Measurements from ENCODE around the gene LAD1. TPM values are rescaled to one million over a fixed set of nuclear protein-coding genes. Genes with fewer than 3 reads are reported as not detected.

The LAD1 gene
- polyA plus RNA-seq, 3 donors = not detected

DNA sequence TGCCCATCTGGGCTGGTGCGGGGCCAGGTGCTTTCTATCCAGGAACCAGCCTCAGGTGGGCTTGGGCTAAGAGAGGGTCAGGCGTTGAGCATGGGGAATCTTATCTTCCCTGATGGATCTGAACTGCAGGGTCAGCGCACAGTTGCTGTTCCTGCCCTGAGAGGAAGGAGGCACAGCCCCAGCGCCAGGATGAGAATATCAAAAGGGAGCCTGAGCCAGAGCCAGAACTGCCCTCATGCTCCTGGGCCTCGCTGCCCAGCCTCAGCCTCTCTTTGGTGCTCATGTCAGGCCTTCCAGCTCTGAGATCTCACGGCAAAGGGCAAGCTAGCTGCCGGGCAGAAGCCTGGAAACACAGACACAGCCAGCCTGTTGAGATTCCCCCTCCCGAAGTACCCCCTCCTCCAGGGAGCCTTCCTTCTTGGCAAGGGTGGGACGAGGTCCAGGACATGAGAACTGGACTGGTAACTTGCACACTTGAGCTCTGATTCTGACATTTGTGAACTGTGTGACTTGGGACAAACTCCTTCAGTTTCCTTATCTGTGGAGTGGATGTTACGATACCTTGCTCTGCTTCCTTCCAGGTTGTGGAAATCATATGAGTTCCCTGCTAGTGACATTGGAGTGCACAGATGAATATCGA, 1.2 kb upstream of the LAD1 start:
- Mint-ChIP-seq H3K9me3 (peaks cover 0 to 10% (median 0%) of the 10 kb centered on the region in 7 donors), H3K27ac (no peak overlapping the region), H3K4me1 (no peaks in the 10 kb centered on the region), H3K4me3 (peak overlapping the region in 1 of 2 donors; percentile 64), H3K36me3 (no peaks in the 10 kb centered on the region), H3K27me3 (ENCODE audit: low read depth in 3 of 3) (peaks cover 9 to 47% (median 20%) of the 10 kb centered on the region in 3 donors)
- H3K9ac ChIP-seq (ENCODE audit: insufficient read depth, low read length, poor library complexity, severe bottlenecking) = no peak overlapping the region
- H4K20me1 ChIP-seq (ENCODE audit: insufficient read depth, low read length) = no peaks in the 10 kb centered on the region
- DNase-seq = no peak
- H3K79me2 ChIP-seq (ENCODE audit: insufficient read depth, low read length) = no peaks in the 10 kb centered on the region
- 91% methylated on average over 7 of the region's 11 CpGs for WGBS (ENCODE audit: insufficient coverage)
- H2AFZ ChIP-seq (ENCODE audit: insufficient read depth, low read depth, low read length, poor library complexity, severe bottlenecking) = no peak overlapping the region
- no peak overlapping the region for H3K4me2 ChIP-seq (replicated peaks; ENCODE audit: extremely low read depth, low read length, poor library complexity, severe bottlenecking)
- peaks cover 0 to 9% of the 10 kb centered on the region in 2 donors for H3K9me3 ChIP-seq (replicated peaks in 1 of 2; ENCODE audit: control insufficient read depth in 1 of 2, insufficient read depth in 1 of 2, low read length in 2 of 2)
- H3K4me3 ChIP-seq (replicated peaks in 1 of 3; ENCODE audit: low read depth in 2 of 3, low read length in 3 of 3) = no peak overlapping the region
- H3K4me1 ChIP-seq (ENCODE audit: control insufficient read depth in 1 of 2, insufficient read depth in 2 of 2, low read length in 2 of 2) = no peaks in the 10 kb centered on the region
- H3K36me3 ChIP-seq (replicated peaks in 1 of 2; ENCODE audit: control insufficient read depth in 1 of 2, insufficient read depth in 2 of 2, low read length in 2 of 2) = no peaks in the 10 kb centered on the region
- no peak overlapping the region for H3K27ac ChIP-seq (ENCODE audit: low read depth in 1 of 2, low read length in 2 of 2)
- TF ChIP-seq CTCF (IDR thresholded peaks at IDR 0.05) = no peak
- H3K27me3 ChIP-seq (ENCODE audit: control insufficient read depth in 2 of 2, insufficient read depth in 2 of 2, low read length in 2 of 2) = peaks cover 26 to 51% of the 10 kb centered on the region in 2 donors
- intact Hi-C loops (cut with micrococcal nuclease) = no loop called here

GRCh38 chr1:201399352-201400126, 415 bp upstream of the LAD1 start:
- H3K27me3 ChIP-seq (ENCODE audit: control insufficient read depth in 2 of 2, insufficient read depth in 2 of 2, low read length in 2 of 2) = peaks cover 26 to 51% of the 10 kb centered on the region in 2 donors
- H3K4me3 ChIP-seq (replicated peaks in 1 of 3; ENCODE audit: low read depth in 2 of 3, low read length in 3 of 3) = no peak overlapping the region
- TF ChIP-seq CTCF (IDR thresholded peaks at IDR 0.05) = no peak
- Mint-ChIP-seq H3K36me3 (no peaks in the 10 kb centered on the region), H3K9me3 (peaks cover 0 to 10% (median 0%) of the 10 kb centered on the region in 7 donors), H3K4me1 (no peaks in the 10 kb centered on the region), H3K4me3 (peak overlapping the region in 1 of 2 donors; percentile 64), H3K27me3 (ENCODE audit: low read depth in 3 of 3) (peaks cover 11 to 41% (median 20%) of the 10 kb centered on the region in 3 donors), H3K27ac (peak overlapping the region in 1 of 7 donors; percentile 36)
- H4K20me1 ChIP-seq (ENCODE audit: insufficient read depth, low read length) = no peaks in the 10 kb centered on the region
- H3K27ac ChIP-seq (ENCODE audit: low read depth in 1 of 2, low read length in 2 of 2) = no peak overlapping the region
- H3K9ac ChIP-seq (ENCODE audit: insufficient read depth, low read length, poor library complexity, severe bottlenecking) = no peak overlapping the region
- H3K4me1 ChIP-seq (ENCODE audit: control insufficient read depth in 1 of 2, insufficient read depth in 2 of 2, low read length in 2 of 2) = no peaks in the 10 kb centered on the region
- no peaks in the 10 kb centered on the region for H3K36me3 ChIP-seq (replicated peaks in 1 of 2; ENCODE audit: control insufficient read depth in 1 of 2, insufficient read depth in 2 of 2, low read length in 2 of 2)
- peak overlapping the region; percentile 35 for H2AFZ ChIP-seq (ENCODE audit: insufficient read depth, low read depth, low read length, poor library complexity, severe bottlenecking)
- intact Hi-C loops (cut with micrococcal nuclease) = no loop called here
- no peak for DNase-seq
- 6% methylated on average over 61 of the region's 62 CpGs for WGBS (ENCODE audit: insufficient coverage)
- H3K4me2 ChIP-seq (replicated peaks; ENCODE audit: extremely low read depth, low read length, poor library complexity, severe bottlenecking) = no peak overlapping the region
- H3K9me3 ChIP-seq (replicated peaks in 1 of 2; ENCODE audit: control insufficient read depth in 1 of 2, insufficient read depth in 1 of 2, low read length in 2 of 2) = peaks cover 0 to 9% of the 10 kb centered on the region in 2 donors
- no peaks in the 10 kb centered on the region for H3K79me2 ChIP-seq (ENCODE audit: insufficient read depth, low read length)

Data from CD14-positive monocyte (primary cell).